MM.1S (cell line): ENCODE data around the gene MBOAT2.

Source experiments
- DNase-seq: peaks from one replicate; pipeline ENCODE4 v3.0.0-alpha.2; 2015
- H2AFZ ChIP-seq: fragments of 300-600 bp; sonication (generic); 2 replicates; pipeline ENCODE4 v1.6.0; 2016; ENCODE audit warnings: antibody characterized with exemption, low read length
- H3F3A ChIP-seq: fragments of 300-600 bp; sonication (generic); 2 replicates; pipeline ENCODE4 v1.6.1; 2016; ENCODE audit warnings: mild to moderate bottlenecking, antibody characterized with exemption, low read length, moderate library complexity, mixed read lengths; ENCODE audit not compliant: insufficient read depth
- H3K27ac ChIP-seq: fragments of 300-600 bp; sonication (generic); 2 replicates; pipeline ENCODE4 v1.5.1; 2016; ENCODE audit warnings: mild to moderate bottlenecking, low read length
- H3K27me3 ChIP-seq: fragments of 300-600 bp; sonication (generic); replicated peaks from 2 replicates; pipeline ENCODE4 v1.6.0; 2016; ENCODE audit warnings: low read length; ENCODE audit not compliant: insufficient read depth
- H3K36me3 ChIP-seq: fragments of 300-600 bp; sonication (generic); replicated peaks from 2 replicates; pipeline ENCODE4 v1.6.1; 2016; ENCODE audit warnings: mild to moderate bottlenecking, low read length, mixed read lengths; ENCODE audit not compliant: insufficient read depth
- H3K4me1 ChIP-seq: fragments of 300-600 bp; sonication (generic); 2 replicates; pipeline ENCODE4 v1.6.1; 2016; ENCODE audit warnings: low read length, mixed read lengths
- H3K4me2 ChIP-seq: fragments of 300-600 bp; sonication (generic); 2 replicates; pipeline ENCODE4 v1.6.0; 2016; ENCODE audit warnings: low read depth, low read length
- H3K4me3 ChIP-seq: fragments of 300-600 bp; sonication (generic); 2 replicates; pipeline ENCODE4 v1.5.1; 2016; ENCODE audit warnings: low read length, mixed read lengths
- H3K79me2 ChIP-seq: fragments of 300-600 bp; sonication (generic); 2 replicates; pipeline ENCODE4 v1.6.1; 2016; ENCODE audit warnings: mixed run types, low read length, mixed read lengths
- H3K9ac ChIP-seq: fragments of 300-600 bp; sonication (generic); 2 replicates; pipeline ENCODE4 v1.6.1; 2016; ENCODE audit warnings: low read length, mixed read lengths
- H3K9me2 ChIP-seq: fragments of 300-600 bp; sonication (generic); replicated peaks from 2 replicates; pipeline ENCODE4 v1.6.1; 2016; ENCODE audit warnings: mild to moderate bottlenecking, low read length, mixed read lengths; ENCODE audit not compliant: insufficient read depth
- H3K9me3 ChIP-seq: fragments of 300-600 bp; sonication (generic); replicated peaks from 2 replicates; pipeline ENCODE4 v1.6.1; 2016; ENCODE audit warnings: mild to moderate bottlenecking, low read length, mixed read lengths; ENCODE audit not compliant: insufficient read depth
- H4K20me1 ChIP-seq: fragments of 300-600 bp; sonication (generic); 2 replicates; pipeline ENCODE4 v1.6.1; 2016; ENCODE audit warnings: mild to moderate bottlenecking, low read length, moderate library complexity, mixed read lengths; ENCODE audit not compliant: insufficient read depth
- CTCF ChIP-seq: fragments of 300-600 bp; sonication (generic); IDR thresholded peaks from 2 replicates; pipeline ENCODE4 v1.5.1; 2016; ENCODE audit warnings: antibody characterized with exemption, low read length, mixed read lengths
- EZH2 ChIP-seq: fragments of 300-600 bp; sonication (generic); optimal IDR thresholded peaks from 2 replicates; pipeline ENCODE3; 2017; ENCODE audit warnings: low read depth, mild to moderate bottlenecking, antibody characterized with exemption, low read length, mixed read lengths
- EZH2phosphoT487 ChIP-seq: fragments of 300-600 bp; sonication (generic); IDR thresholded peaks from 2 replicates; pipeline ENCODE4 v1.6.1; 2018; ENCODE audit warnings: antibody characterized with exemption, low read length

MBOAT2 gene

GRCh38 chr2:8966123-8966908, 37.2 kb downstream of the MBOAT2 start:
- Histone ChIP-seq H2AFZ (no peak overlapping the region), H3K27ac (no peak overlapping the region), H3K27me3 (no peaks in the 10 kb centered on the region), H3K9ac (no peak overlapping the region), H3K4me2 (no peak overlapping the region), H3K36me3 (no peaks in the 10 kb centered on the region), H3K9me3 (no peaks in the 10 kb centered on the region), H3K79me2 (no peaks in the 10 kb centered on the region), H3F3A (no peaks in the 10 kb centered on the region), H3K9me2 (no peaks in the 10 kb centered on the region), H3K4me1 (no peaks in the 10 kb centered on the region), H4K20me1 (no peaks in the 10 kb centered on the region), H3K4me3 (no peak overlapping the region)
- DNase-seq: no peak
- TF ChIP-seq CTCF: no peak
- TF ChIP-seq EZH2: no peak
- TF ChIP-seq EZH2phosphoT487: no peak

- H4K20me1 ChIP-seq: no peaks in the 10 kb centered on the region
- no peak overlapping the region for H3K9ac ChIP-seq
- H3K4me3 ChIP-seq: no peak overlapping the region
- no peak overlapping the region for H2AFZ ChIP-seq
- no peak overlapping the region for H3K27ac ChIP-seq
- no peak for TF ChIP-seq EZH2
- no peaks in the 10 kb centered on the region for H3K9me2 ChIP-seq
- no peaks in the 10 kb centered on the region for H3K27me3 ChIP-seq
- no peak overlapping the region for H3K4me2 ChIP-seq
- H3K36me3 ChIP-seq: no peaks in the 10 kb centered on the region
- H3K4me1 ChIP-seq: no peaks in the 10 kb centered on the region
- no peak for DNase-seq
- no peaks in the 10 kb centered on the region for H3F3A ChIP-seq
- H3K9me3 ChIP-seq: no peaks in the 10 kb centered on the region
- H3K79me2 ChIP-seq: no peaks in the 10 kb centered on the region
Measured at GRCh38 chr2:8965216-8965969, 38.1 kb downstream of the MBOAT2 start.

- Histone ChIP-seq H3K79me2 (no peaks in the 10 kb centered on the region), H3K4me2 (no peak overlapping the region), H3K9me2 (no peaks in the 10 kb centered on the region), H3K4me3 (no peak overlapping the region), H3K4me1 (no peaks in the 10 kb centered on the region), H3K36me3 (no peaks in the 10 kb centered on the region), H2AFZ (no peak overlapping the region), H3K27ac (no peak overlapping the region), H4K20me1 (no peaks in the 10 kb centered on the region), H3K9ac (no peak overlapping the region), H3F3A (no peaks in the 10 kb centered on the region), H3K27me3 (no peaks in the 10 kb centered on the region), H3K9me3 (no peaks in the 10 kb centered on the region)
- no peak for DNase-seq
- no peak for TF ChIP-seq CTCF
- TF ChIP-seq EZH2: no peak
- no peak for TF ChIP-seq EZH2phosphoT487
Measured at GRCh38 chr2:8962890-8963289, 40.6 kb downstream of the MBOAT2 start.

- no peaks in the 10 kb centered on the region for H3F3A ChIP-seq
- H3K4me2 ChIP-seq: no peak overlapping the region
- H3K9me3 ChIP-seq: no peaks in the 10 kb centered on the region
- no peak overlapping the region for H3K9ac ChIP-seq
- no peaks in the 10 kb centered on the region for H3K79me2 ChIP-seq
- DNase-seq: no peak
- no peaks in the 10 kb centered on the region for H4K20me1 ChIP-seq
- no peaks in the 10 kb centered on the region for H3K4me1 ChIP-seq
- no peak overlapping the region for H2AFZ ChIP-seq
- H3K27ac ChIP-seq: no peak overlapping the region
- no peaks in the 10 kb centered on the region for H3K27me3 ChIP-seq
- no peak for TF ChIP-seq CTCF
- no peak for TF ChIP-seq EZH2
- no peak for TF ChIP-seq EZH2phosphoT487
- no peaks in the 10 kb centered on the region for H3K9me2 ChIP-seq
- H3K36me3 ChIP-seq: no peaks in the 10 kb centered on the region
- no peak overlapping the region for H3K4me3 ChIP-seq
Measured at GRCh38 chr2:8957628-8958027, 45.9 kb downstream of the MBOAT2 start.
